PC-3 (cell line): Measurements from ENCODE around the gene PPT1. TPM values are rescaled to one million over a fixed set of nuclear protein-coding genes. Genes with fewer than 3 reads are reported as not detected.

Experiments used
- ATAC-seq: fragments of 200-7000 bp; cut with Tn5 transposase; 2 replicates; pipeline ENCODE4 v1.9.1; 2020; ENCODE audit warnings: mild to moderate bottlenecking, moderate library complexity
- BruUV-seq: library from RNA; stranded (reverse); fragments of 400-500 nt; replicated peaks from 2 replicates; lab custom pipeline; 2021; lab: Mats Ljungman, UMichigan
- CTCF ChIA-PET: fragments of 300-600 bp; sonication (Branson Sonifier 250); formaldehyde crosslinking; loops from one replicate; lab custom pipeline; 2022; ENCODE audit warnings: antibody characterized with exemption; lab: Charles Lee
- POLR2A ChIA-PET: fragments of 300-600 bp; sonication (Branson Sonifier 250); formaldehyde crosslinking; loops from one replicate; lab custom pipeline; 2022; ENCODE audit warnings: antibody characterized with exemption; ENCODE audit not compliant: unreplicated experiment; lab: Charles Lee
- DNase-seq: peaks from one replicate; pipeline ENCODE4 v3.0.0-alpha.2; 2015
- H2AFZ ChIP-seq: fragments of 300-600 bp; sonication (generic); 2 replicates; pipeline ENCODE4 v1.6.0; 2016; ENCODE audit warnings: antibody characterized with exemption, low read length
- H3F3A ChIP-seq: fragments of 300-600 bp; sonication (generic); one replicate; pipeline ENCODE4 v1.6.0; 2017; ENCODE audit warnings: antibody characterized with exemption, low read length, control low read depth, mild to moderate bottlenecking; ENCODE audit not compliant: unreplicated experiment
- H3K27ac ChIP-seq: fragments of 300-600 bp; sonication (generic); 2 replicates; pipeline ENCODE4 v1.5.1; 2016; ENCODE audit warnings: mild to moderate bottlenecking, low read length
- H3K27me3 ChIP-seq: fragments of 300-600 bp; sonication (generic); 2 replicates; pipeline ENCODE4 v1.6.1; 2016; ENCODE audit warnings: low read length, mixed read lengths
- H3K36me3 ChIP-seq: fragments of 300-600 bp; sonication (generic); 2 replicates; pipeline ENCODE4 v1.6.1; 2016; ENCODE audit warnings: low read depth, mixed run types, low read length, mixed read lengths
- H3K4me1 ChIP-seq: fragments of 300-600 bp; sonication (generic); 2 replicates; pipeline ENCODE4 v1.5.1; 2016; ENCODE audit warnings: low read length; ENCODE audit not compliant: insufficient read depth
- H3K4me2 ChIP-seq: fragments of 300-600 bp; sonication (generic); 2 replicates; pipeline ENCODE4 v1.6.0; 2016; ENCODE audit warnings: low read length
- H3K4me3 ChIP-seq: fragments of 300-600 bp; sonication (generic); 2 replicates; pipeline ENCODE4 v1.5.1; 2016; ENCODE audit warnings: mild to moderate bottlenecking, low read length, mixed read lengths
- H3K79me2 ChIP-seq: fragments of 300-600 bp; sonication (generic); 2 replicates; pipeline ENCODE4 v1.6.1; 2017; ENCODE audit warnings: low read length, mixed read lengths
- H3K9ac ChIP-seq: fragments of 300-600 bp; sonication (generic); 2 replicates; pipeline ENCODE4 v1.6.0; 2016; ENCODE audit warnings: mild to moderate bottlenecking, low read length
- H3K9me2 ChIP-seq: fragments of 300-600 bp; sonication (generic); replicated peaks from 2 replicates; pipeline ENCODE4 v1.6.1; 2016; ENCODE audit warnings: mixed run types, low read length, mixed read lengths
- H3K9me3 ChIP-seq: fragments of 300-600 bp; sonication (generic); 2 replicates; pipeline ENCODE4 v1.6.1; 2016; ENCODE audit warnings: low read length, mixed read lengths
- H4K20me1 ChIP-seq: fragments of 300-600 bp; sonication (generic); 2 replicates; pipeline ENCODE4 v1.6.1; 2016; ENCODE audit warnings: low read length, mixed read lengths
- EZH2 ChIP-seq: fragments of 300-600 bp; sonication (generic); IDR thresholded peaks from one replicate; pipeline ENCODE4 v1.6.1; 2017; ENCODE audit warnings: antibody characterized with exemption, mild to moderate bottlenecking, low read length; ENCODE audit not compliant: unreplicated experiment
- EZH2phosphoT487 ChIP-seq: fragments of 300-600 bp; sonication (generic); IDR thresholded peaks from 2 replicates; pipeline ENCODE4 v1.6.1; 2018; ENCODE audit warnings: mild to moderate bottlenecking, antibody characterized with exemption, low read length, borderline replicate concordance
- intact Hi-C: fragments of 100-400 bp; cut with micrococcal nuclease; formaldehyde crosslinking; loops from 2 replicates; pipeline ENCODE4 v1.9.0; 2023
- total RNA-seq: library from RNA; depleted of rRNA; stranded (reverse); fragments of >200 nt; gene quantifications from 2 replicates; pipeline ENCODE4 v1.2.3, GENCODE V29; 2014
- TF ChIP-seq, protein P1 (sequence below): fragments of 300-600 bp; sonication (generic); conservative IDR thresholded peaks from 2 replicates; pipeline ENCODE4 v1.5.1; 2017; ENCODE audit warnings: antibody characterized with exemption, low read depth, mild to moderate bottlenecking, low read length

The PPT1 gene
- total RNA-seq, 1 experiment from 2014 or later: 72.9 TPM

DNA sequence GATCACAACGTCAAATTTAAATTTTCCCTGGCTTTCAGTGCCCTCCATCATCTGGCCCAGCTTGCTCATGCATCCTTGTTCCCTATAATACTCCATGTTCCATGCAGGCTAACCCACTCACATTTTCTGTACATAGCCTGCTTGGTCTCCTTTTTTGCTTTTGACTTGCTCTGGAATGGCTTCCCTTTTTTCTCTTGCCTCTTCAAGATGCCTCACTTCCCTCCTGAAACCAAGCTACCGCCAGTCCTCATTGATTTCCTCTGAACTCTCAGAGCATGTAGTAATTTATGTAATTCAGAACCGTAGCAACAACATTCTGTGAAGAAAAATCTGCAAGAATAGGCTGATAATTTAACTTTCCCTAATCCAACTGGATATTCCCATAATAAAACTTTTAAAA, 46.2 kb downstream of the PPT1 start:
- intact Hi-C loops: loop anchor here (10.0 kb wide), 1 partner anchor 194 kb away; the partner anchor contains the start of gene TMCO2
- Histone ChIP-seq H3K9me3 (no peaks in the 10 kb centered on the region), H3K4me1 (no peaks in the 10 kb centered on the region), H3K9ac (no peak overlapping the region), H2AFZ (no peak overlapping the region), H3K4me3 (no peak overlapping the region), H3K36me3 (peaks cover 21% of the 10 kb centered on the region; the same call in 1 of the 2 replicates), H4K20me1 (peaks cover 26% of the 10 kb centered on the region; the same call in 1 of the 2 replicates), H3K4me2 (no peak overlapping the region), H3K9me2 (no peaks in the 10 kb centered on the region), H3K27ac (no peak overlapping the region), H3F3A (no peaks in the 10 kb centered on the region), H3K79me2 (peaks cover 96% of the 10 kb centered on the region), H3K27me3 (no peaks in the 10 kb centered on the region)
- ChIA-PET CTCF (no interaction called here), POLR2A (no interaction called here)
- no TSS peak for BruUV-seq
- DNase-seq: no peak
- no peak for ATAC-seq
- TF ChIP-seq EZH2 (no peak), EZH2phosphoT487 (no peak)
- TF ChIP-seq, protein P1, sequence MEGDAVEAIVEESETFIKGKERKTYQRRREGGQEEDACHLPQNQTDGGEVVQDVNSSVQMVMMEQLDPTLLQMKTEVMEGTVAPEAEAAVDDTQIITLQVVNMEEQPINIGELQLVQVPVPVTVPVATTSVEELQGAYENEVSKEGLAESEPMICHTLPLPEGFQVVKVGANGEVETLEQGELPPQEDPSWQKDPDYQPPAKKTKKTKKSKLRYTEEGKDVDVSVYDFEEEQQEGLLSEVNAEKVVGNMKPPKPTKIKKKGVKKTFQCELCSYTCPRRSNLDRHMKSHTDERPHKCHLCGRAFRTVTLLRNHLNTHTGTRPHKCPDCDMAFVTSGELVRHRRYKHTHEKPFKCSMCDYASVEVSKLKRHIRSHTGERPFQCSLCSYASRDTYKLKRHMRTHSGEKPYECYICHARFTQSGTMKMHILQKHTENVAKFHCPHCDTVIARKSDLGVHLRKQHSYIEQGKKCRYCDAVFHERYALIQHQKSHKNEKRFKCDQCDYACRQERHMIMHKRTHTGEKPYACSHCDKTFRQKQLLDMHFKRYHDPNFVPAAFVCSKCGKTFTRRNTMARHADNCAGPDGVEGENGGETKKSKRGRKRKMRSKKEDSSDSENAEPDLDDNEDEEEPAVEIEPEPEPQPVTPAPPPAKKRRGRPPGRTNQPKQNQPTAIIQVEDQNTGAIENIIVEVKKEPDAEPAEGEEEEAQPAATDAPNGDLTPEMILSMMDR: no peak

DNA sequence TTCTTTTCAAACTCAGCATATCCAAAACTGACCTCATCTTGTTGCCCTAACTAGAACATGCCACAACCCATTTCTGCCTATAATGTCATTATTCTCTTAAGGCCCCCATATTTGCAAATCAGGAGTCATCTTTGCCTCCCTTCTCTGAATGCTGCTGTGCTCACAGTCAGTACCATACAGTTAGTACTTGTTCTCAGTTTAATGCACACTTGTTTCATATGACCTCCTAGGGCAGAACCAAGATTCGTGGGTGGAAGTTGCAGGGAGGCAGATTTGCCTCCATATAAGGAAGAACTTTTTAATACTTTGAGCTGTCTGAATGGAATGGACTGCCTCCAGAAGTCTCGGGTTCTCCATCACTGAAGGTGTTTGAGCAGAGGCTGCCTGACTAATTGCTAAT, 47.3 kb downstream of the PPT1 start:
- peaks cover 96% of the 10 kb centered on the region for H3K79me2 ChIP-seq
- H2AFZ ChIP-seq: no peak overlapping the region
- no peaks in the 10 kb centered on the region for H3K27me3 ChIP-seq
- no peak overlapping the region for H3K4me3 ChIP-seq
- H3K36me3 ChIP-seq: peaks cover 22% of the 10 kb centered on the region
- no peaks in the 10 kb centered on the region for H3K9me3 ChIP-seq
- intact Hi-C loops: loop anchor here (10.0 kb wide), 1 partner anchor 195 kb away; the partner anchor contains the start of gene TMCO2
- H3K4me1 ChIP-seq: no peaks in the 10 kb centered on the region
- no peak overlapping the region for H3K4me2 ChIP-seq
- no peak for DNase-seq
- peaks cover 29% of the 10 kb centered on the region; the same call in 1 of the 2 replicates for H4K20me1 ChIP-seq
- no peak for TF ChIP-seq EZH2phosphoT487
- TF ChIP-seq EZH2: no peak
- no peaks in the 10 kb centered on the region for H3K9me2 ChIP-seq
- ATAC-seq: no peak
- H3K27ac ChIP-seq: no peak overlapping the region
- ChIA-PET CTCF (no interaction called here), POLR2A (interaction anchor here (0.6 kb wide), 1 partner anchor 8 kb away, joined by 4 read pairs; no protein-coding TSS in a partner anchor)
- no TSS peak for BruUV-seq
- no peaks in the 10 kb centered on the region for H3F3A ChIP-seq
- no peak overlapping the region for H3K9ac ChIP-seq

DNA sequence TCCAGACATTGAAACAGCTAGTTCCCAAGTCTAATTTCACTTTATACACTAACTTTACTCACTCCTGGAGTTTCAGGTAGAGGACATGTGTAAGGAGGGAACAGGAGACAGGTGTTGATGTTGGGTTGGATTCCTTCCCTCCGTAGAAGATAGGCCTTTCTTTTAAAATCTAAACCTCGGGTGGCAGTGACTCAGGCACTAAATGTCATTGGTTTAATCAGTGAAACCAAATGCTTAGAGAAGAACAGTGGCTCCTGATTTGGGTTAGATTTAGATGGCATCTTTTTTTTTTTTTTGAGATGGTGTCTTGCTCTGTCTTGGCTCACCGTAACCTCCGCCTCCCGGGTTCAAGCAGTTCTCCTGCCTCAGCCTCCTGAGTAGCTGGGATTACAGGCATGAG, 49.3 kb downstream of the PPT1 start:
- H3K9me3 ChIP-seq: no peaks in the 10 kb centered on the region
- no peaks in the 10 kb centered on the region for H3K27me3 ChIP-seq
- ATAC-seq: no peak
- H3K27ac ChIP-seq: no peak overlapping the region
- peaks cover 36% of the 10 kb centered on the region; the same call in 1 of the 2 replicates for H4K20me1 ChIP-seq
- ChIA-PET POLR2A (no interaction called here), CTCF (no interaction called here)
- DNase-seq: no peak
- H3K9me2 ChIP-seq: no peaks in the 10 kb centered on the region
- H2AFZ ChIP-seq: no peak overlapping the region
- no peaks in the 10 kb centered on the region for H3F3A ChIP-seq
- TF ChIP-seq EZH2phosphoT487 (no peak), EZH2 (no peak)
- TF ChIP-seq, protein P1: no peak
- H3K9ac ChIP-seq: no peak overlapping the region
- 0 out of 2 replicates have a peak, but pooled peaks cover 2% of the 10 kb centered on the region for H3K4me1 ChIP-seq
- no peak overlapping the region for H3K4me3 ChIP-seq
- intact Hi-C loops: no loop called here
- BruUV-seq: no TSS peak
- H3K36me3 ChIP-seq: peaks cover 27% of the 10 kb centered on the region
- peaks cover 99% of the 10 kb centered on the region for H3K79me2 ChIP-seq
- H3K4me2 ChIP-seq: no peak overlapping the region
